ENCODE data around the gene RHO.

Gene RHO

DNA sequence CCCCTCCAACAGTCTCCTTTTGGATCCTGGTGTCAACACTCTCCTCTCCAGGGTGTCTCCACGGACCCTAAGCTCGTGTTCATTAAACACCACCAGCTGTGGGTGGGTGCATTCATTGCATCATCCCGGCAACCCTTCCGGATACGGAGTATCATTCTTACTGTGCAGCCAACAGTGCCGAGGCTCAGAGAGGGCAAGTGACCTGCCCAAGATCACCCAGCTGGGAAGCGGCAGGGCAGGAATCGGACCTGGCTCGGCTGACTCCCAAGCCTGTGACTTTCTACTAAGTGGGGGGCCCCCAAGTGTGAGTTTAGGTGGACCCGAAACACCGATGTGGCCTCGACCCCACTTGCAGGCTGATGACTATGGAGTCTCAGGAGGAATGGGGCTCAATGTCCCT is 34.9 kb downstream of the RHO start:
- DNase-seq, result no peak

DNA sequence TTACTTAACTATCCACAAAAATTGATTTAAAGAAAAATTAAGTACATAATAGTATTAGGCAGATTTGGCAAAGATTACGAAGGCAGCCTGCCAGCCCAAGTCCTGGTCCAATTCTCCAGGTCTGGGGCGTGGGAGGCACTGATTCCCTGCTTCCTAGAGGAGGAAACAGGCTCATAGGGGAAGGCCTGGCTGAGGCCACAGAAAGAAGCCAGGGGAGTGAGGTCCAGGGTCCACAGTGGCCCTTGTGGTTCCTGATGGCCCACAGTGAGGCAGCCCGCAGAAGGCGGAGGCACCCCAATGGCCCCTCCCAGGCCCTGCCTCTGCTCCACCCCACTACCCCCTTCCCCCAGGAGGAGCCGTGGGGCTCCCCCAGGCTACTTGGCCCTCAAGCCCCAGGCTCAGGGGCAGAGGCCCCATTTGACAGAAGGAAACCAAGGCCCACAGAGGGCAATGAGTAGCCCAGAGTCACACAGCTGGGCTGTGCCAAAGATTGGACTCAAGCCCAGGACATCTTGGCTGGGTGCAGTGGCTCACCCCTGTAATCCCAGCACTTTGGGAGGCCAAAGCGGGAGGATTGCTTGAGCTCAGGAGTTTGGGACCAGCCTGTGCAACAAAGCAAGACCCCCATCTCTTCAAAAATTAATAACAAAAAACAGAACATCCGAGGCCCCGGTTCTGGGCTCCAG is 35.6 kb downstream of the RHO start:
- DNase-seq, result no peak

DNA sequence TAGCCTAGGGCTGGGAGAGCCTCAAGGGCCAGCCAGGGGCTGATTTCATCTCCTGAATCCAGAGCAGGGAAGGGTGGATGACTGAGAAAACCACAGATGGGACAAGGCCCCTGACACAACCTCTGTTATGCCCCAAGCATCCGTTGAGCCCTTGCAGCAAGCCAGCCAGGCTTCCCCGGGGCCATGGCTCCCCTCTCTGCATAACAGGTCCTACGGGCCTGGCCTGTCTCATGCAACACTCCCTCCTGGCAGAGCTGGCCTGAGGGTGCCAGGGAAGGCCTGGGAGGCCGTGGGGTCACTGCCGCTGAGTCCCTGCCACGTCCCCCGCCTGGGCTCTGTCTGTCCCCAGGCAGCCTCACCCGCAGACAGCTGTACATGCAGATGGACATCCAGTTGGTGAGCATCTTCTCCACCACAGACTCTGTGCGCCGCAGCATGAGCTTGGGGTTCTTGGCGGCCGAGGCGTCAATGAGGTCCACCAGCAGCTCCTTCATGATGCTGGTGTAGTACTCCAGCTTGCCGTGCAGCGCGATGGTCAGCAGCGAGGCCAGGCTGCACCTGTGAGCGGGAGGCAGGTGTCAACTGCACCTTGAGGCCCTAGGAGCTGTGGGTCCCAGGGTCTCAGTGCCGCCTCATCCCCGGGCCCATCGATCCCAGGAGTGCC is 36.7 kb downstream of the RHO start:
- DNase-seq, result no peak

DNA sequence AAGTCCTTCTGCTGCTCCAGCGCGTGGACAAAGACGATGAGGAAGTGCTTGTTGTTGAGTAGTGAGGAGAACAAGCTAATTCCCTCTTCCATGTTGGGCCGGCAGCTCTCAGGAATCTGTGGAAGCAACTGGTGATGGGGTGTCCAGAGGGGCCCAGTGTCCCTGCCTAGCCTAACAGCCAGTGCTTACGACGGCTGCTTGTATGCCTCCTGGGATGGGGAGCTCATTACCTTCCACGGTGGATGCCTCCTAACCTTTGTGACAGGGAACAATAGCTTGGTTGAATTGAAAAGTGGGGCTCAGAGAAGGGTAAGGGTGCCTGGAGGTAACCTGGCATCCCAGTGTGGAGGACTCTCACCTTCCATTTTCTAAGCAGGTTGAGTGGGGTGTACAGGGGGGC is 37.5 kb downstream of the RHO start:
- DNase-seq, result no peak

DNA sequence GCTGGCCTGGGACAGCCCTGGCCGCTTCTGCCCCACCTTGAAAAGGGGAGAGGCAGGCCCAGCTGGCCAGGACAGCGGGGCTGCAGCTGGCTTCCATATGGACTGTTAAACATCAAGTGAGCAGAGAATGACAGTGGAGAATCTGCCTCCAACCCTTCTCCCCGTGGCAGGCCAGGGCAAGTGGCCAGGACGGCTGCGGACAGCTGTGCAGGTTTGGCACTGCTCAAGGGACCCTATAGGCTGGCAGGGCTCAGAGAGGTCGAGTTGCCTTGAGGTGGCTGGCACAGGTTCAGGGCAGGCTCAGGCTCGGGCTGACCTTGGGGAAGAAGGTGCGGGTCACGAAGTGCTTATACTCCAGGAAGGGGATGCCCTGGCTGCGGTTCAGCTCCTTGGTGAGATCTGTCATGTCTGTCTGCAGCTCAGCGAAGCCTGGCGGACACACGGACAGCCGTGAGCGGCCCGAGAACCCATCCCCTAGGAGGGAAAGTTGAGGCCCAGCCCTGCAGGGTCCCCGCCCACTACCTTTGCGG is 38.8 kb downstream of the RHO start:
- no peak for DNase-seq

DNA sequence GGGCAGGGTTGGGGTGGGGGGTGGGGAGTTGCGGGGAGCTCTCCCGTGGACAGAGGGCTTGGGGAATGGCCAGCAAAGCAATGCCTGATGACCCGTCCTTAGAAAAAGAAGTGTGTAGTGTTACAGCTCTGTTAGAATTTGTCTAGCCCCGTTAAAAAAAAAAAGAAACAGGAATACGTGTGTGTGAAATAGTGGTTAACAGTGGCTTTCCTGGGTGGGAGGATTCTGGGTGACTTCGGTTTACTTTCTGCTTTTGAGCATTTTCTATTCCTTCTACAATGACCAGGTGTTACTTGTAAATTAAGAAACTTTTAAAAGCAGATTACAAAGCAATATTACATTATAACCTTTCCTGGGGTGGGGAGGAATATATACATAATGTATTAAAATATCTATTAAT is 39.5 kb downstream of the RHO start:
- DNase-seq, result no peak

DNA sequence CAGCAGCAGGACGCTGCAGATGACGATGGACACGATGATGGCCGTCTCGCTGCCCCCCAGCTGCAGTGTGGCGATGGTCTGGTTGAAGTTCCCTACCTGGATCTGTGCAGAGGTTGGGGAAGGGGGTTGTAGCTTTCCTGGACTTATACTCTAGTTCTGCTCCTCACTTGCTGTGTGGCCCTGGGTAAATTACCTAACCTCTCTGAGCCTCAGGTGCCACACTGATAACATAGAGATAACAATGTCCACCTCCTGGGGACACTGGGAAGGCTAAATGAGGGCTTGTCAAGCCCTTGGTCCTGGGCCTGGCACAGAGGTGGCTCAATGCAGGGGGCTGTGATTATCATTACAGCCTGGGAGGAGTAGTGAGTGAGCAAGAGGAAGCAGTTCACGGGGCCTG is 41.4 kb downstream of the RHO start:
- no peak for DNase-seq

DNA sequence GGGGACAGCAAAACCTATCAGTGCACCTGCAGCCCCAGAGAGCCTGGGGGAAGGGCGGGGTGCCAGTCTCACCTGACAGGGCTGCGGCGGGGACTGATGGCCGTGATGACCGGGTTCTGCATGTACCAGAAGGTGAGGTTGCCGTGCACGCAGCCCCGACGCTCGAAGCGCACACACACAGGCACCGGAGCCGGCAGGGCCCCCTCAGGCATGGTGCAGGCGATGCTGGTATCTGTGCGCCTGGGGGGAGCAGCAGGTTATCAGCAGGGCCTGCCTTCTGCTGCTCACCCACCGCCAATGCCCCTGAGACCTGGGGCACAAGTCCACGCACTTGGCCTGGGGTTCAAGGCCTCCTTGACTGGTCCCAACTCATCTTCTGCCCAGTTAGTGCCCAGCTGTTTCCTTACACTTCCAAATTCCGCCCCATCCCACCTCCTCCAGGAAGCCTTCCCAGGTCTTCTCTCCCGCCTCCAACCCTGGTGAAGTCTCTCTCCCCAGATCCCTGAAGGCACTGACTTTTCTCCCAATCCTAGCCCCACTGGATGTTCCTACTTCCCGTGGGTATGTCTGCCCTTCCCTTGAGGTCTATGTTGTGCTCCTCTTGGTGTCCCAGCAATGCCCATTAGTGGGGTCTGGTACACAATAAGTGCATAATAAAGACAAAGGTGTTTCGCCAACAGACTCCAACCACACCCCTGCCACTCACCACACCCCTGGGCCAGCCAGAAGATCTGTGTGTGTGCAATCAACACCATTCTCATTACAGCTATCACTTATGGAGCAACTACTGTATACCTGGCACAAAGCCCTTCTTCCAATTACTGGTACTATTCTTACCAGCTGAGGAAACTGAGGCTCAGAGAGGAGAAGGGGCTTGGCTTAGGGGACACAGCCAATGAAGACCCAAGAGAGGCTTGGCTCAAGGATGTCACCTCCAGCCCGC is 43.4 kb downstream of the RHO start:
- no peak for DNase-seq

DNA sequence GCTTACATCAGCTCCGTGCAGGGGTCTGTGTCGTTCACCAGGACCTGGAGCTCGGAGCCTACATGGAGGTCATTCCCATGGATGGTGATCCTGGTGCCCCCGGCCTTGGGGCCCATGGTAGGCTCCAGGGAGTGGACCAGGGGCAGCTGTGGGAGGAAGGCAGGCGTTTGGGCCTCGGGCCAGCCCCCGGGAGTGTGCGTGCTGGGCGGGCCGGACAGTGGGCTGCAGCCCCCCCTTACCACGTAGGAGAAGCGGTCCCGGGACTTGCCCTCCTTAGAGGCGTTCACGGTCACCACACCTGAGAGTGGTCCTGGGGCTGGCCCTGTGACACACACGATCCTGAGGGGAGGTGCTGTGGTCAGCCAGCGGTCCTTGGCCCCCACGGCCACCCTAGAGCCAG is 44.2 kb downstream of the RHO start:
- no peak for DNase-seq

DNA sequence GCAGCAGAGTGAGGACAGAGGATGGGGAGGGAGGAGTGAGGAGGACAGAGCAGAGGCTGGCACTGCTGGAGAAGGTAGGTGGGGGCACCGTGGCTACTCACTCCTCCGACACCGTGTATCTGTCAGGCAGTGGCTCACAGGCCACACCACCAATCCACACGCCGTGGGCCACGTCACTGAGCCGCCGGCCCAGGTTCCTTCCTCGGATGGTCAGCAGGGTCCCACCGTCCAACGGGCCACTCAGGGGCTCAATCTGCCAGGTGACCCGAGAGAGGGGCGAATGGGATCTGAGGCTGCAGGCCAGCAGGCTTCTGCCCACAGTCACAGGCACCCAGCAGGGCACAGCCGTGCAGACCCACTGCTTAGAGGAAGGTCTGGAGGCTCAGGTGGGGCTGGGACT is 45.1 kb downstream of the RHO start:
- DNase-seq, result no peak

DNA sequence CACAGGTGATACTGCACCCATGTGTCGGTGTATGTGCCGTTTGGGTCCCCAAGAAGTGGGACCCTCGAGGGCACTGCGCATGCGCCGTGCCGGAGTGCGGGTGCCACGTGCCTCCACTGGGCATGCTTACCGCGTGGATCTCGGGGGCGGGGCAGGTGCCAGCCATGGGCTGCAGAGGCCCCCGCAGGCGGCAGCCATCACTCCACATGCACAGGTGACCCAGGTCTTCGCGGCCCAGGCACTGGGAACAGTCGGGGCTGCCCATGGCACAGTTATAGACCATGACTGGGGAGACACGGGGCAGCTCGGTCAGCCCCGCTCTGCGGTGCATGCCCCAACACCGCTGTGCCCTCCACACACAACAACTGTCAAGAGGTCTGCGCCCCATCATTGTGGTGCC is 45.8 kb downstream of the RHO start:
- no peak for DNase-seq

DNA sequence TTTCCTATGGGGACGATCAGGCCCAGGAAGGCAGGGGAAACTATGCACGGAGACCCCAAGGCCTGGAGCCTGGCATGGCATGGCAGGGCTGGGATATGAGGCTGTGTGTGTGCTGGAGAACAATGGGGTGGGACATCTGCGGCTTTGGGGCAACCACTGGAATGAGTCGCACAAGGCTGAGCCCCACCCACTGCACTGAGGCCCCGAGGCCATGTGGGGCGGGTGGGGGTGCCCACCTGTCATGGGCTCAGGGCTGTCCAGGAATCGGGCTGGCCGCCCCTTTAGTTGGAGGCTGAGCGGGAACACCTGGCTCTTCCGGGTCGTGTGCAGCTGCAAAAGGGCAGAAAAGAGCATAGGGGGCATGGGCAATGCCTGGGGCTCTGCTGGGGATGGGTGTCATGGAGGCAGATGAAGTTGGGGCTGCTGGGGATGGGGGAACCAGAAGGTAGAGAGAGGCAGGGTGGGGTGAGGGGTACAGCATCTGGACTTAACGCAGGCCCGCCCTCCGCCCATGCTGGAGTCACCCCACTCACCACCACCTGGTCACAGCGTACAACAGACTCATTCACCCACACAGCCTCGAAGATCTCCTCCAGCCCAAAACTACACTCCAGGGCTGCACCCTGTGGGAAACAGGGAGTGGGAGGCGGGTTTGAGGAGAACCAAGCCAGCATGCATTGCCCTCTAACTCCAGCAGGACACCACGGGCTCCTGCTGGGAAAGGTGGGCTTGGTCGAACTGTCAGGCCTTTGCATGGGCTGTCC is 47.0 kb downstream of the RHO start:
- no peak for DNase-seq

DNA sequence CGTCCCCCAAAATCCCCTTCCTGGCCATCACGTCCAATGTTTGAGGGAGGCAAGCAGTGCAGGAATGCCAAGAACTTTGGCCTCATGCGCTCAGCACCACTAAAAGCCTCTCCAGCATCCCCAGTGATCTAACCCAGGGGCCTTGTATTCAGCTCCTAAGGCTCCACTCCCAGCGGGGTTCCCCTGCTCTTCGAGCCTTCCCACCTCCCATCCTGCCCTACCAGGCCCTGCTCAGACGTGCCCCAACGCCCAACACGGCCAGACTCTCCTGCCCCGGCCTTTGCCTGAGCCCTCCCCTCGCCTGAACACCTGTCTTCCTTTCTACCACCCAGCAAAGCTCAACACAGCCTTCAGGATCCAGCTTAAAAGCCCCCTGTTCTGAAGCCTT is 47.6 kb downstream of the RHO start:
- DNase-seq, result no peak

DNA sequence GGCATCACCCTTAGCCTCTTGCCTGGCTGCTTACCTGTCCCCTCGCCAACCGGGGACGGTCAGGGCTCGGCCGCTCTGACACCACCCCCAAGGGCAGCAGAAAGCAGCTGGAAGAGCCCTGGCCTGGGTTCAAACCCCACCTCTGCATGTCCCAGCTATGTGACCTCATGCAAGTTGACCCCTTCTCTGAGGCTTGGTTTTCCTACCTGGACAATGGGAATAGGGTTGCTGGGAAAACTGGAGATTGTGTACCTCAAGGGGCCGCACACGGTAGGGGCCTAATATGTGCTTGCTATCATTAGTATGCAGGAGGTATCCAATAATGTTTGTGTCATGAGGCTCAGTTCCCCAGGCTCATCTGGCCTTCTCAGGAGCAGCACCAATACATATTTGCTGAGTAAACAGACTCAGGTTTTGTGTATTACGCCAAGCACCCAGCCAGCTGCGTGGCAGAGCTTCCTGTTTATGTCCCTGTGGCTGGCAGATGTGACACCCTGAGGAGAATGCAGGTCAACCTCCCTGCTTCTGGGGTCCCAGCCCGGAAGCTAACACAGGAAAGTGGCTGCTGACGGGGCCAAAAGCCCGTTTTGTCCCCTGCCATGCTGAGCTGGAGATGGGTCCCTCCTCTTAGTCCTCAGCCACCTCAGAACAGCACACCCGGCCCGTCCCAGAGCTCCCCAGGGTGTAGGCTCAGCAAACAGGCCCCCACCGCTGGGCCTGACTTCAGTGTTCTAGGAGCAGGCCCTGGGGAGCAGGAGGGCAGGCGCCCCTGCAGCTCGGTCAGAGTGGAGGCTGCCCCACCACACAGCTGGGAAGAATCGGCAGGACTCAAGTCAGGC is 48.3 kb downstream of the RHO start:
- no peak for DNase-seq

DNA sequence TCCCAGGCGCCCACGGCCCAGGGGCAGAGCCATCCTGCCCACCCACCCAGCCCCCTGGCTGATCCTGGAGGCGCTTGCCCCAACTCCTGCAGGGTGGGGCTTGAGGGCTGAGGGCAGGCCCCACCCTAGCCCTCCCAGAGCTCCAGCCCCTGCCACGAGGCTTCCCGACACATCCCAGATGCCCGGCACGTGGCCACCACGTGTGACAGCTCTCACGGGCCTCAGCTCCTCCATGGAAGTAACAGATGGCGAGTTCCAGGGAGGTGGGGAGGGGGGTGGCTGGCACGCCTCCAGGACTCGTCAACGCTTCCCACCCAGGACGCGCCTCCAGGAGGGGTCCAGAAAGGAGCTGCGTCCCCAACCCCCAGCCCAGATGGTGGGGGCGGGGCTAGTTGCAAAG is 48.9 kb downstream of the RHO start:
- DNase-seq, result no peak

DNA sequence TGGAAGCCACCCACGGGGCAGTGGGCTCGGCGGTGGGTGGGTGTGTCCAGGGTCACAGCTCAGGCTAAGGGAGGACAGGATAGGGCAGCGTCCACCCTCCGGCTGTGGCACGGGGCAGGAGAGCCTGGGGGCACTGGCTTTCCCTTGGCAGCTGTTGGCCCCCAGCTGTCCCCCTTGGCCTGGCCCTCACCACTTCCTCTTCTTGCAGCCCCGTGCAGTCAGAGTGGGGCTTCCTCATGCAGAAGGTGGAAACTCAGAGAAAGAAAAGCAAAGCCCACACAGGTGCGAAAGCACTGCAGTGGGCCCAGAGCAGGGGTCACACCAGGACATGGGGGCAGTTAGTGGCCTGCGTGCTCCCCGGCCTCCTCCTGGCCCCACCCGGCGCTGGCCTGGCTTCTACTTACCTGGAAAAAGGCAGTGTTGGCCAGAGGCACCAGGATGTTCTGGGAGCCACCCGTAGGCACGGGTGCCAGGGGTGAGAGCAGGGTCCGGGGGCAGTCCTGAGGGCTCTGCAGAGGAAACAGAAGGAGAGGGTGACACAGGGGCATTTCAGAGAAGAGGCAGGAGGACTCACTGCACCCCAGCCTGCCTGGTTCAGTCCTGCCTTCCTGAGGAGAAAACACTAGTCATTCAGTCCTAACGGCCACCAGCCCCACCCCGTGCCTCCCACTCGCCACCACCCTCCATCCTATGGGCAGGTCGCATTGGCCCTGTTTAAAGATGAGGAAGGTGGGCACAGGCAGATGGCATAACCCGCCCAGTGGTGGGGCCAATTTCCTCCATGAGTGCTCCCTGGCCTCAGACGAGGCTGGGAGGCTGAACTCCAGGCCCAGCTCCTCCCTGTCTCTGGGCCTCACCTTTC is 49.7 kb downstream of the RHO start:
- DNase-seq, result no peak

DNA sequence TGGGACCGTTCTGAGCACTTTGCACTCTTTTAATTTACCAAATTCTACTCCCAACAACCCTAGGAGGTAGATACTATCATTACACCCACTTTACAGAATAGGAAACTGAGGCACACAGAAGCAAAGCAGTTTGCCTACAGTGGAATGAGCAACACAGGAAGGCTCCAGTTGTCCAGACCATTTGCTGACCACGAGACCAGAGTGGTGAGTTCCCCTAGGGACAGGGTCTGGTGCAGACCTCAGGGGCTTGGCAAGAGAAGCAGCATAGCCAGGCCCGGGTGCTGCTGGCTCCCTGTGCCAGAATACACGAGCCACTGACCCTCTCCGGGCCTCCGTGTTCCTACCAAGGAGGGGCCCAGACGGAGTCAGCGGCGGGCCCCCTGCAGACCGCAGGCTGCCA is 51.6 kb downstream of the RHO start:
- DNase-seq, result no peak

DNA sequence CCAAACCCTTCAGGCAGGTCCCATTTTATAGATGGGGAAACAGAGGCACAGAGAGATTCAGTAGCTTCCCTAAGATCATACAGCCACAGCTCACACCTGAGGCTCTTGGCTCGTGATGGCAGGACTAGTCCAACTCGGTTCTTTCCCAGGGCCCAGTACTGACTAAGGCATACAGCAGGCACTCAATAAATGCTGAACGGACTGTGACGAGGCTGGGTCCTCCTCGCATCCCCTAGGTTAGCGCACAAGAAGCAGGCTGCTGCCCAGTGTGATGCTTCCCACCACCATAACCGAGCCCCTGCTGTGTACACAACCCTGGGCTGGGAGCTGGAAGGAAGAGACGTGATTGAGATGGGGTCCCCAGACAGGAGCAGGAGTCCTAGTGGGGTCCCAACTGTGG is 53.2 kb downstream of the RHO start:
- no peak for DNase-seq

DNA sequence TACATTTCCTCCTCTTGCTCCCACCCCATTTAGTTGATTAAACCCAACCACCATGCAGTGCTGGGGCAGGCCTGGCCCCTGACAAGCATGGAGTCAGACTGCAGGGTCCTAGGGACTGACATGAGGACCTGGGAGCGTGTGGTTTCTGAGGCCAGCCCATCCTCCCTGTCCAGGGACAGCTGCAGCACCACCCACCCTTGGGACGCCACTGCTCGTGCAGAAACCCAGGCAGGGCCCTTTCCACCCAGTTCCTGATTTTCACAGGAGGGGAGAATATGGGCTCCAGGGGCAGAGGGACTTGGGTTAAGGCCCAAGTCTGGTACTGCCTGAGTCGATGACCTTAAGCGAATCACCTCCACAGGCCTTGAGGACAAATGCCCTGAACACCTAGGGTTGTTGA is 54.4 kb downstream of the RHO start:
- no peak for DNase-seq

DNA sequence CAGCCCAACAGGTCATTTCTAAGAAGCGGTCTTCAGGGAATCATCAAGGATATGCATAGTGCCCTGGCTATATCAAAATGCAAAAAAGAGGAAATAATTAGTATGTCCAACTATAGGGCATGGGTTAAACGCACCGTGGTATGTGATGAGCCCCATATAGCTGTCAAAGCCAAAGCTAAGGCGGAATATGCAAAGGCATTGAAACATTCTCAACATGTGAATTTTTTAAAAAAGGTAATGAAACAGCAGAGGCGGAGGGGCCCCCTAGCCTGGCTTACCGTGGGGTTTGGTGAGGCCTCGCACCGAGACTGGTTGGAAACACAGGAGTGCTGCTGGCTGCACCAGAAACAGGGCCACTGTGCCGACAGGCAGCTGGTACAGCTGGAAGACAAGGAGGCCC is 54.9 kb downstream of the RHO start:
- DNase-seq, result no peak

DNA sequence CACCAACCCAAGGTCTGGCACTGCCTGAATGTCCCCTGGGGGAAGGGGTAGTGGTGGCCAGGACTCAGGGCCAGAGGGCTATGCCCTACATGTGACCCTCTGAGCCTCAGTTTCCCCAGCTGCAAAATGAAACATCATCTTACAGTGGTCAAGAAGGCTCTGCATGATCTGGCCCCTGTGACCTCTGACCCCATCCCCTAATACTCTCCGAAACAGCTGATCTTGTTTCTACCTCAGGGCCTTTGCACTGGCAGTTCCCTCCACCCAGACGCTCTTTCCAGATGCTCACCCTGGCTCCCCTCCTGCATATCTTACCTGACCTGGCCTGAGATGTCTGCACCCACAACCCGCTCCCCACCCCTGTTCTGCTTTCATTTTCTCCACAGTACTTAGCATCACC is 56.2 kb downstream of the RHO start:
- DNase-seq, result no peak
